Ascending aorta (tissue), 2 donors: ENCODE data around the gene OTOR. TPM values are rescaled to one million over a fixed set of nuclear protein-coding genes. Genes with fewer than 3 reads are reported as not detected.

Experiments used
- DNase-seq, 2 donors: peaks; one replicate each; pipeline ENCODE4 v3.0.0-alpha.2; 2019; ENCODE audit warnings: low spot score in 2 of 2
- H3K27ac ChIP-seq, 2 donors: fragments of 200-600 bp; sonication (generic); one replicate each; pipeline ENCODE4 v1.5.1; 2016 to 2017; ENCODE audit warnings: mild to moderate bottlenecking in 1 of 2
- H3K27me3 ChIP-seq: fragments of 200-600 bp; sonication (generic); one replicate; pipeline ENCODE4 v1.5.1; 2017
- H3K36me3 ChIP-seq, 2 donors: fragments of 200-600 bp; sonication (generic); one replicate each; pipeline ENCODE4 v1.5.1; 2016
- H3K4me1 ChIP-seq, 2 donors: fragments of 200-600 bp; sonication (generic); one replicate each; pipeline ENCODE4 v1.5.1; 2016 to 2017; ENCODE audit warnings: mild to moderate bottlenecking in 1 of 2
- H3K4me3 ChIP-seq, 2 donors: fragments of 200-600 bp; sonication (generic); one replicate each; pipeline ENCODE4 v1.5.1; 2016 to 2017; ENCODE audit warnings: mild to moderate bottlenecking in 1 of 2
- H3K9me3 ChIP-seq, 2 donors: fragments of 200-600 bp; sonication (generic); one replicate each; pipeline ENCODE4 v1.5.1; 2016
- CTCF ChIP-seq, 3 experiments: fragments of 200-600 bp in 2 of 3; fragments of 450-650 bp in 1 of 3; sonication (generic) in 2 of 3; IDR thresholded peaks; one replicate each; pipeline ENCODE4 v1.5.1; 2016 to 2019; ENCODE audit warnings: antibody characterized with exemption in 3 of 3, mild to moderate bottlenecking in 1 of 3, moderate library complexity in 1 of 3
- intact Hi-C: fragments of 100-400 bp; cut with DNase I; formaldehyde crosslinking; loops from one replicate; pipeline ENCODE4 v1.15.1; 2023
- total RNA-seq: library from RNA; depleted of rRNA; stranded (reverse); fragments of >200 nt; gene quantifications from one replicate; pipeline ENCODE4 v1.1.0, GENCODE V29; 2016

The OTOR gene
- total RNA-seq, 1 donor from 2014 or later = not detected

- no peak for DNase-seq
- H3K9me3 ChIP-seq = no peaks in the 10 kb centered on the region
- H3K4me1 ChIP-seq = no peaks in the 10 kb centered on the region
- no peak overlapping the region for H3K27ac ChIP-seq
- H3K36me3 ChIP-seq = no peaks in the 10 kb centered on the region
- no peak overlapping the region for H3K4me3 ChIP-seq
- intact Hi-C loops = no loop called here
- TF ChIP-seq CTCF (IDR thresholded peaks at IDR 0.05) = no peak
- no peaks in the 10 kb centered on the region for H3K27me3 ChIP-seq
These were observed 1.4 kb downstream of the OTOR start for GRCh38 chr20:16749573-16749972.

- no peak for TF ChIP-seq CTCF (IDR thresholded peaks at IDR 0.05)
- Histone ChIP-seq H3K27ac (no peak overlapping the region), H3K27me3 (no peaks in the 10 kb centered on the region), H3K9me3 (no peaks in the 10 kb centered on the region), H3K4me3 (no peak overlapping the region), H3K4me1 (no peaks in the 10 kb centered on the region), H3K36me3 (no peaks in the 10 kb centered on the region)
- DNase-seq = no peak
- intact Hi-C loops = no loop called here
These were observed 3.9 kb downstream of the OTOR start for GRCh38 chr20:16752082-16752481.

- H3K4me1 ChIP-seq = no peaks in the 10 kb centered on the region
- no peak for TF ChIP-seq CTCF (IDR thresholded peaks at IDR 0.05)
- DNase-seq = no peak
- H3K27me3 ChIP-seq = no peaks in the 10 kb centered on the region
- no peaks in the 10 kb centered on the region for H3K36me3 ChIP-seq
- no peaks in the 10 kb centered on the region for H3K9me3 ChIP-seq
- intact Hi-C loops = no loop called here
- no peak overlapping the region for H3K27ac ChIP-seq
- H3K4me3 ChIP-seq = no peak overlapping the region
These were observed 4.7 kb downstream of the OTOR start for GRCh38 chr20:16752901-16753300.

- Histone ChIP-seq H3K27ac (no peak overlapping the region), H3K27me3 (no peaks in the 10 kb centered on the region), H3K4me3 (no peak overlapping the region), H3K4me1 (no peaks in the 10 kb centered on the region), H3K9me3 (no peaks in the 10 kb centered on the region), H3K36me3 (no peaks in the 10 kb centered on the region)
- intact Hi-C loops = no loop called here
- TF ChIP-seq CTCF (IDR thresholded peaks at IDR 0.05) = no peak
- no peak for DNase-seq
These were observed 10.5 kb downstream of the OTOR start for GRCh38 chr20:16758454-16759180.

- H3K4me1 ChIP-seq = no peaks in the 10 kb centered on the region
- no peak for DNase-seq
- no peaks in the 10 kb centered on the region for H3K36me3 ChIP-seq
- no peaks in the 10 kb centered on the region for H3K27me3 ChIP-seq
- TF ChIP-seq CTCF (IDR thresholded peaks at IDR 0.05) = no peak
- H3K9me3 ChIP-seq = no peaks in the 10 kb centered on the region
- H3K4me3 ChIP-seq = no peak overlapping the region
- intact Hi-C loops = no loop called here
- H3K27ac ChIP-seq = no peak overlapping the region
These were observed 11.0 kb downstream of the OTOR start for GRCh38 chr20:16759181-16759563.
